Measurements from ENCODE around the gene AGMO.

The AGMO gene

GRCh38 chr7:15485998-15486397 is 75.8 kb downstream of the AGMO start:
- Histone ChIP-seq H3K27me3 (replicated peaks; ENCODE audit: insufficient read depth, low read length) (no peaks in the 10 kb centered on the region), H3K36me3 (replicated peaks; ENCODE audit: insufficient read depth, low read length) (no peaks in the 10 kb centered on the region), H3K9me3 (replicated peaks; ENCODE audit: insufficient read depth, low read length) (no peaks in the 10 kb centered on the region), H3K4me3 (ENCODE audit: low read length) (no peak overlapping the region), H3K27ac (ENCODE audit: low read length) (no peak overlapping the region), H4K20me1 (ENCODE audit: insufficient read depth, low read length) (no peaks in the 10 kb centered on the region), H3K4me2 (ENCODE audit: low read depth, low read length) (no peak overlapping the region), H3K9ac (ENCODE audit: low read length) (no peak overlapping the region), H3K9me2 (replicated peaks; ENCODE audit: insufficient read depth, low read length) (no peaks in the 10 kb centered on the region), H3K4me1 (ENCODE audit: low read length) (no peaks in the 10 kb centered on the region), H2AFZ (ENCODE audit: low read length) (no peak overlapping the region), H3K79me2 (ENCODE audit: low read length) (no peaks in the 10 kb centered on the region), H3F3A (ENCODE audit: insufficient read depth, low read length) (no peaks in the 10 kb centered on the region)
- TF ChIP-seq EZH2 (optimal IDR thresholded peaks at IDR 0.05; ENCODE audit: low read depth, low read length) (no peak), CTCF (IDR thresholded peaks at IDR 0.05; ENCODE audit: low read length) (no peak), EZH2phosphoT487 (IDR thresholded peaks at IDR 0.05; ENCODE audit: low read length) (no peak)
- no peak for DNase-seq

GRCh38 chr7:15485431-15485830 is 76.4 kb downstream of the AGMO start:
- Histone ChIP-seq H3K9me2 (replicated peaks; ENCODE audit: insufficient read depth, low read length) (no peaks in the 10 kb centered on the region), H2AFZ (ENCODE audit: low read length) (no peak overlapping the region), H3K27ac (ENCODE audit: low read length) (no peak overlapping the region), H3F3A (ENCODE audit: insufficient read depth, low read length) (no peaks in the 10 kb centered on the region), H3K79me2 (ENCODE audit: low read length) (no peaks in the 10 kb centered on the region), H4K20me1 (ENCODE audit: insufficient read depth, low read length) (no peaks in the 10 kb centered on the region), H3K4me1 (ENCODE audit: low read length) (no peaks in the 10 kb centered on the region), H3K27me3 (replicated peaks; ENCODE audit: insufficient read depth, low read length) (no peaks in the 10 kb centered on the region), H3K9me3 (replicated peaks; ENCODE audit: insufficient read depth, low read length) (no peaks in the 10 kb centered on the region), H3K36me3 (replicated peaks; ENCODE audit: insufficient read depth, low read length) (no peaks in the 10 kb centered on the region), H3K4me3 (ENCODE audit: low read length) (no peak overlapping the region), H3K9ac (ENCODE audit: low read length) (no peak overlapping the region), H3K4me2 (ENCODE audit: low read depth, low read length) (no peak overlapping the region)
- DNase-seq, result no peak
- TF ChIP-seq EZH2 (optimal IDR thresholded peaks at IDR 0.05; ENCODE audit: low read depth, low read length) (no peak), EZH2phosphoT487 (IDR thresholded peaks at IDR 0.05; ENCODE audit: low read length) (no peak), CTCF (IDR thresholded peaks at IDR 0.05; ENCODE audit: low read length) (no peak)

GRCh38 chr7:15481132-15481531 is 80.7 kb downstream of the AGMO start:
- H3K27me3 ChIP-seq (replicated peaks; ENCODE audit: insufficient read depth, low read length), result no peaks in the 10 kb centered on the region
- H3K4me3 ChIP-seq (ENCODE audit: low read length), result no peak overlapping the region
- TF ChIP-seq EZH2phosphoT487 (IDR thresholded peaks at IDR 0.05; ENCODE audit: low read length) (no peak), CTCF (IDR thresholded peaks at IDR 0.05; ENCODE audit: low read length) (no peak), EZH2 (optimal IDR thresholded peaks at IDR 0.05; ENCODE audit: low read depth, low read length) (no peak)
- no peaks in the 10 kb centered on the region for H3K4me1 ChIP-seq (ENCODE audit: low read length)
- no peaks in the 10 kb centered on the region for H4K20me1 ChIP-seq (ENCODE audit: insufficient read depth, low read length)
- no peak overlapping the region for H2AFZ ChIP-seq (ENCODE audit: low read length)
- H3K9me2 ChIP-seq (replicated peaks; ENCODE audit: insufficient read depth, low read length), result no peaks in the 10 kb centered on the region
- DNase-seq, result no peak
- no peak overlapping the region for H3K9ac ChIP-seq (ENCODE audit: low read length)
- H3K79me2 ChIP-seq (ENCODE audit: low read length), result no peaks in the 10 kb centered on the region
- no peaks in the 10 kb centered on the region for H3K9me3 ChIP-seq (replicated peaks; ENCODE audit: insufficient read depth, low read length)
- no peak overlapping the region for H3K27ac ChIP-seq (ENCODE audit: low read length)
- H3F3A ChIP-seq (ENCODE audit: insufficient read depth, low read length), result no peaks in the 10 kb centered on the region
- no peaks in the 10 kb centered on the region for H3K36me3 ChIP-seq (replicated peaks; ENCODE audit: insufficient read depth, low read length)
- no peak overlapping the region for H3K4me2 ChIP-seq (ENCODE audit: low read depth, low read length)
